Measurements from ENCODE around the gene CPPED1.

- no peak for TF ChIP-seq FOXA1 (IDR thresholded peaks at IDR 0.05)
- no peak for TF ChIP-seq SUZ12 (IDR thresholded peaks at IDR 0.05)
- no peak for TF ChIP-seq ARNT (IDR thresholded peaks at IDR 0.05)
- TF ChIP-seq L3MBTL2 (conservative IDR thresholded peaks at IDR 0.05): no peak
- no peak for TF ChIP-seq SP1 (IDR thresholded peaks at IDR 0.05)
- TF ChIP-seq FOXM1 (IDR thresholded peaks at IDR 0.05; ENCODE audit: borderline replicate concordance): no peak
- no peak for TF ChIP-seq BHLHE40 (IDR thresholded peaks at IDR 0.05; ENCODE audit: borderline replicate concordance)
- TF ChIP-seq HDGF (IDR thresholded peaks at IDR 0.05; ENCODE audit: borderline replicate concordance): no peak
- no peak for TF ChIP-seq TARDBP (IDR thresholded peaks at IDR 0.05)
- TF ChIP-seq FOXK2 (IDR thresholded peaks at IDR 0.05): no peak
- no peak for TF ChIP-seq LEF1 (IDR thresholded peaks at IDR 0.05; ENCODE audit: borderline replicate concordance)
Measured at GRCh38 chr16:12744860-12745259, 58.8 kb downstream of the CPPED1 start.

Data from HEK293T (cell line).